Stimulated activated CD4-positive, alpha-beta T cell treated with anti-CD3 and anti-CD28 coated beads, Interleukin-2, amount 100 ng/mL, for 24 hours (primary cell): Measurements from ENCODE around the gene ANKRD13A.
A peak's percentile ranks its signal among the peaks of the same experiment; 100 is the strongest.
"Not testable (repeated sequence)": the region's sequence is repeated elsewhere in the genome, so short reads cannot be mapped to it uniquely, and the experiment has no call there.

Experiments
- DNase-seq, 2 donors: peaks; one replicate each; pipeline ENCODE4 v3.0.0-alpha.2; 2020

ANKRD13A gene

GRCh38 chr12:110010853-110011723 lies 11.9 kb downstream of the ANKRD13A start:
- no peak for DNase-seq

DNA sequence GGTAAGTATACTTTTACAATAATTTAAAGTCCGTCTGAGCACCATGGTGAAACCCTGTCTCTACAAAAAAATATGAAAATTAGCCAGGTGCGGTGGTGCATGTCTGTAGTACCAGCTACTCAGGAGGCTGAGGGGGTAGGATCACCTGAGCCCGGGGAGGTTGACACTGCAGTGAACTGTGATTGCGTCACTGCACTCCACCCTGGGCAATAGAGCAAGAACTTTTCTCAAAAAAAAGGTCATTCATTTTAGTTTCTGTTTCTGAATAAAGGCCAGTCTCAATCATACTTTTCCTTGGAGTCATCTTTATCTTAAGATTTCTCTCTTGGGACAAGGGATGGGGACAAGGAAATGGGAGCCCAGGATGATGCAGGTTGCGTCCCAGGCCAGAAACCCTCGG lies 12.9 kb downstream of the ANKRD13A start:
- DNase-seq = no peak

GRCh38 chr12:110012659-110013058 lies 13.4 kb downstream of the ANKRD13A start:
- DNase-seq = no peak

DNA sequence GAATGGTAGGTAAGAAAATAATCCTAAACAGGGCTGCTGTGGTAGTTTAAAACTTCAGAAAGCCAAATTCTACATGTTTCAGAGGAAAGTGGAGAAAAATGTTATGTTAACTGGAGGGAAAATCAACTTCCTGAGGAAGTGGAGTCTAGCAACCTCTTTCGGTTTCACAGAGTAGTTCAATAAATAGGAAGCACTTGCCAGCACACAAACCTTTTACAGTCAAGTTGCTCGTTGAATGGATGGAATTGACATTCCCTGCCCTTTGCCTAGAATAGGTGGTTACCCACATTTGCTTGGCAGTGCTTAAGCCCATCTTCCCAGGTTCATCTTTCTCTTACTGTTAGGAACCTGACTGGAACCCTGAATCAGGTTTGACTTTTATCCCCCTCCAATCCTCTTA lies 15.9 kb downstream of the ANKRD13A start:
- DNase-seq = no peak

DNA sequence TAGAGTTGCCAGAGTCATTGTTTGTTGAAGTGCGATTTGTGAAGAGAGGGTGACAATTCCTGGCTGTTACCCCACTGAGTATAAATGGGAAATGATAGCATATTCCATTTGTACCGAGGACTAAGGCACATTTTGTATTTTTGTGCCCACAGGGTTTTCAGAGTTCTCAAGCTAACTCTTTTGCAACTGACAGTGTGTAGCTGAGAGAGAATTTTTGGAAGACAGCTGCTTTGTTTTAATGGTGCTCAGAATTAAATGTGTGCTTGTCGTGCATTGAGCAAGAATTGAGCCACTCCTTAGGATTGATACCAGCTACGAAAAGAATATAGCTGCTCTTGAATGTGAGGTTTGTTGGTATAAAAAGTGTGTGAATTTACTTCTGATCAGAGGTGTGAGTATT lies 21.7 kb downstream of the ANKRD13A start:
- no peak for DNase-seq

DNA sequence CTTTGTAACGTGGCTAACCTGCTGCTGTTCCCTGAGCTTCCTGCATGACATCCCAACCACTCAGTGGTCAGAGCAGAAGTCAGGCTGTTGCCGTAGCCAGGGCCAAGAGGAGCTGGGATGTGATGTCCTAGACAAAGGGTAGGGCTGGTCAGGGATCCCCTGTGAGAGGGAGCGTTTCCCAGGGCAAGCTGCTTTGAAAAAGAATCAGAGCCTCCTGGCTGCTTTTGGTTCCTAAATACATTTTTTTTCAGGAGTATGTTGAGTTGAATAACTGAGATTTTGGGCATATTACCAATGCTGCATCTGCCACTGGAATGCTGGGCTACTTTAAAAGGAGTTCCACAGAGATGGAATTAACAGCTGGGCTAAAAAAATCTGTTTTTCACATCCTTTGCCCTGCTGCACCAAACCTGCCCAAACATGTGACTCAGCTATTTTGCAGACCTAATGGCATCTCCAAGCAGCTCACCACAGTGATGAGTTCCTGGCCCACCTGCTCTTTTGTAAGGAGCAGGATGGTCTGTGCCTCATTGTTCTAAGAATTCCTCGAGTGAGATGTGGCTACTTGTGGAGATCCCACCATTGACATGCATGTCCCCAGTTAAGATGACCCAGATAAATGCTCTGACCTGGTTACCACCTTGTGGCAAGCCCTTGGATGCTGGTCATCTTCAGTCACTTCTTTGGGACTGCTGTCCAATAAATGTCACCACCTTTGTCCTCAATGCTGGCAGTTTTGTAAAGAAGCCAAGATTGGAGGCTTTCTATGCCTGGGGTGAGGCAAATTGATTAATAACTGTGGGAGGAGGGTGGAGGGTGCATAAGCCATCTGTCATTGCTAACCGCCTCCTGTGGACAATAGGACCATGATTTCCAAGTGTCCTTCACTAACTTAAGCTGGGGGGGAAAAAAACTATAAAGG lies 24.1 kb downstream of the ANKRD13A start:
- no peak for DNase-seq

GRCh38 chr12:110024051-110024450 lies 24.8 kb downstream of the ANKRD13A start:
- DNase-seq = no peak

DNA sequence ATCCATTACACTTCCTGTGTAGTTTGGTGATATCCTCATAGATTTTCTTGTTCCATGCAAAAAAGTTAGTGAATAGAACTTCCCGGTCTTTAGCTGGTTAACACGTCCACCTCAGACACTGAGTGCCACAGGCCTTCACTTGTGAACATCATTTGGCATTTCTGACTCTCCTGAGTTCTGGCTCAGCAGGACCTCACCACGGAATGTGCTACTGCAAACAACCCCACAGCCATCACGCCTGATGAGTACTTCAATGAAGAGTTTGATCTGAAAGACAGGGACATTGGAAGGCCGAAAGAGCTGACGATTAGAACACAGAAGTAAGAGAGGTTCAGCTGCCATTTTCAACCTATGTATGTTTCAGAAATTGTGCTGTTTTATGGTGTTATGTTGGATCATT lies 29.1 kb downstream of the ANKRD13A start:
- no peak for DNase-seq

DNA sequence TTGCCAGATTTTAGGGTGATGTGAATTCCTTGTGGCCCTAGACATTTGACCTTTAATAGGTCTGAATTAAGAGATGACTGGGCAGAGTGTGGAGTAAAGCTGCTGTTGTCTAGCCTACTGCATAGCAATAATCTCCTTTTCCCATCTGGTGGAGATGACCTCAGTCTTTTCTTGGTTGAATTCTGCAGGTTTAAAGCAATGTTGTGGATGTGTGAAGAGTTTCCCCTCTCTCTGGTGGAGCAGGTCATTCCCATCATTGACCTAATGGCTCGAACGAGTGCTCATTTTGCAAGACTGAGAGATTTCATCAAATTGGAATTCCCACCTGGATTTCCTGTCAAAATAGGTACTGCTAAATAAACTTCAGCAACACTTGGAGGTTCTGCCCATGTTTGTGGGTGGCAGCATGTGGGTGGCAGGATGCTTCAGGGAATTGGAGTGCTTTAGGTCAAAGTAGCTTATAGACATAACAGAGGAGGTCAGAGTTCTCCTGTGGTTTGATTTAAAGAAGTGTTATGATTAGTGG lies 30.1 kb downstream of the ANKRD13A start:
- DNase-seq = no peak

- DNase-seq = no peak
Observed at GRCh38 chr12:110033888-110034287, 34.7 kb downstream of the ANKRD13A start.

DNA sequence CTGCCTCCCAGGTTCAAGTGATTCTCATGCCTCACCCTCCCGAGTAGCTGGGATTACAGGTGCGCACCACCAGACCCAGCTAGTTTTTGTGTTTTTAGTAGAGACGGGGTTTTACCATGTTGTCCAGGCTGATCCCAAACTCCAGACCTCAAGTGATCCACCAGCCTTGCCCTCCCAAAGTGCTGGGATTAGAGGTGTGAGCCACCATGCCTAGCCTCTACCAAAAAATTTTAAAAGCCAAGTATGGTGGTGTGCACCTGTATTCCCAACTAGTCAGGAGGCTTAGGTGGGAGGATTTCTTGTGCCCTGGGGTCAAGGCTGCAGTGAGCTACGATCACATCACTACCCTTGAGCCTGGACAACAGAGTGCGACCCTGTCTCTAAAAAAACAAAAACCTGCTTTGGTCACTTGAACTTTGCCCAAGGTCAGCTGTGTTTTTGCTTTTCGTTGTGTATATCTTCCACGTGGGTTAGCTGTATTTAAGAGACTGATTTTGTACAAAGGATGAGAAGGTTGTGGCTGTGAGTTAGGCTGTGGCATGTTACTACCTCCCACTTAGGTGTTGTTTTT lies 36.4 kb downstream of the ANKRD13A start:
- DNase-seq = no peak

DNA sequence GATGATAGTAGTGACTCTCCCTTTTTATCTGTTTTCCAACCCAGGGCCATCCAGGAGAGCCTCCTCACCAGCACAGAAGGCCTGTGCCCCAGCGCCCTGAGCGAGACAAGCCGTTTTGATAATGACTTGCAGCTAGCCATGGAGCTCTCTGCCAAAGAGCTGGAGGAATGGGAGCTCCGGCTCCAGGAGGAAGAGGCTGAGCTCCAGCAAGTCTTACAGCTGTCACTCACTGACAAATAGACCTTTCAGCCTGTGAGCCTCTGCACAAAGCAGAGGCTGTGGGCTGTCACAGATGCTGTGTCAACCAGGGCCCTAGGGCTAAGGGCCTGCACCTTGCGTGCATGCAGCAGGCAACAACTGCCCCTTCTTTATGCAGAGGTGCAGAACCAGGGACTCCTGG lies 38.1 kb downstream of the ANKRD13A start:
- no peak for DNase-seq

GRCh38 chr12:110038741-110039084 lies 39.5 kb downstream of the ANKRD13A start:
- DNase-seq = no peak

GRCh38 chr12:110039085-110039807 lies 40.0 kb downstream of the ANKRD13A start:
- peak in 1 of 2 donors; percentile 15 for DNase-seq

GRCh38 chr12:110042264-110042663 lies 43.0 kb downstream of the ANKRD13A start:
- DNase-seq = no peak

- DNase-seq = no peak
Observed at GRCh38 chr12:110046451-110047187, 47.4 kb downstream of the ANKRD13A start.

DNA sequence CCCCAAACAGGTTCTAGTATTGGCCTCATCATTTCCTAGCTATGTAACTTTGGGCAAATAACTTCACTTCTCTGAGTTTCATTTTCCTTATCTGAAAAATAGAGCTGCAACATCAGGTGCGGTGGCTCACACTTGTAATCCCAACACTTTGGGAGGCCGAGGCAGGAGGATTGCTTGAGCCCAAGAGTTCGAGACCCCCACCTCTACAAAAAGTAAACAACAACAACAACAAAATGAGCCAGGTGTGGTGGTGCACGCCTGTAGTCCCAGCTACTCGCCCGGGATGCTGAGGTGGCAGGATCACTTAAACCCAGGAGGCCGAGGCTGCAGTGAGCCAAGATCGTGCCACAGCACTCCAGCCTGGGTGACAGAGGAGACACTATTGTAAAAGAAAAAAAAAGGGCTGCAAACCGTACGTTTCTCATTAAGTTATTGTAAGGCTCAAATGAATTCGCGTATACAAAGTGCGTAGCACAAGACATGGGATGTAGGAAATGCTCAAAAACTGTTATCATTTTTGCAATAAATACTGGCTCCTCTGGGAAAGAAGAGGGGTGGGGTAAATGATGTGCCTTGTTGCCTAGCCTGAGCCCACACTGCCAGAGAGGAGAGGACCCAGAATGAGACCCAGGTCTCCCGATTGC lies 48.2 kb downstream of the ANKRD13A start:
- DNase-seq = no peak

- peak; percentile 90 to 91 for DNase-seq
Observed at GRCh38 chr12:110048242-110049027, 49.2 kb downstream of the ANKRD13A start, which contains the start of gene C12orf76. TSS of gene C12orf76 (minus strand) at chr12:110048522. CDS start at chr12:110048495, 27 bp downstream.

DNA sequence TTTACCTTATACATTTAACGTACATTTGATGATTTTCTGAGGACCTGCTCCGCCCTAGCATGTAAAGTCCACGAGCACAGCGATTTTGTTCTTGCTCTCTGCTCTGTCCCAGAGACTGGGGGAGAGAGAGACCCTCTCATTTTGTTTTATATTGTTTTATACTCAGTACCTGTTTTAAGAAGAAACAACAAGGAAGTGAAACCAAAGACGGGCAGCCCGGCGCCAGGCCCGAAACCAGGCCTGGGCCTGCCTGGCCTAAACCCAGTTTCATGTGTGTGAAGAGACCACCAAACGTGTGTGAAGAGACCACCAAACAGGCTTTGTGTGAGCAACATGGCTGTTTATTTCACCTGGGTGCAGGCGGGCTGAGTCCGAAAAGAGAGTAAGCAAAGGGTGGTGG lies 49.8 kb downstream of the ANKRD13A start:
- not testable (repeated sequence) for DNase-seq

DNA sequence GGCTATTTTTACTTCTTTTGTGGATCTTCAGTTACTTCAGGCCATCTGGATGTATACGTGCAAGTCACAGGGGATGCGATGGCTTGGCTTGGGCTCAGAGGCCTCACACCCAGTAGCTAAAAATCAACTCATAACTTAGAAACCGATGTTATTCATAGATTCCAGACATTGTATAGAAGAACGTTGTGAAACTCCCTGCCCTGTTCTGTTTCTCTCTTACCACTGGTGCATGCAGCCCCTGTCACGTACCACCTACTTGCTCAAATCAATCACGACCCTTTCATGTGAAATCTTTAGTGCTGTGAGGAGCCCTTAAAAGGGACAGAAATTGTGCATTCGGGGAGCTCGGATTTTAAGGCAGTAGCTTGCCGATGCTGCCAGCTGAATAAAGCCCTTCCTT lies 50.4 kb downstream of the ANKRD13A start:
- not testable (repeated sequence) for DNase-seq
